ENCODE data around the gene TTC32.

DNA sequence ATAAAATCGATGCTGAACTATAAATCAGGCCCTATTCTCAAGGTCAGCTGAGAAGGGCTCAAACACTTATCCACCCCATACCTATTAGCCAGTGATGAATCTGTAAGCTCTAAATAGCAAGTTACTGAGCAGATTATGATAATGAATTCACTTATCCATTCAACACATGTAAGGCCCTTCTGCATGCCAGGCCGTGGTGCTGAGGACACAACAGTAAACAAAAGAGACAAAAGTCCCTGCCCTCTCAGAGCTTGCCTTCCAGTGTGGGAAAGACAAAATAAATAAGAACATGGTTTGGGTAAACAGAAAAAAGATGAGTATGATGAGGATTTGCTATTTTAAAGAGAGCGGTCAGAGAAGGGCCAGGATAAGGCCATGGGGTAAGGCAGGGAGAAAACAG lies 11.7 kb downstream of the TTC32 start:
- TF ChIP-seq POLR2A (IDR thresholded peaks at IDR 0.05) (no peak), POLR2AphosphoS5 (IDR thresholded peaks at IDR 0.05) (no peak), EP300 (IDR thresholded peaks at IDR 0.05) (no peak)
- TF ChIP-seq, protein P1, sequence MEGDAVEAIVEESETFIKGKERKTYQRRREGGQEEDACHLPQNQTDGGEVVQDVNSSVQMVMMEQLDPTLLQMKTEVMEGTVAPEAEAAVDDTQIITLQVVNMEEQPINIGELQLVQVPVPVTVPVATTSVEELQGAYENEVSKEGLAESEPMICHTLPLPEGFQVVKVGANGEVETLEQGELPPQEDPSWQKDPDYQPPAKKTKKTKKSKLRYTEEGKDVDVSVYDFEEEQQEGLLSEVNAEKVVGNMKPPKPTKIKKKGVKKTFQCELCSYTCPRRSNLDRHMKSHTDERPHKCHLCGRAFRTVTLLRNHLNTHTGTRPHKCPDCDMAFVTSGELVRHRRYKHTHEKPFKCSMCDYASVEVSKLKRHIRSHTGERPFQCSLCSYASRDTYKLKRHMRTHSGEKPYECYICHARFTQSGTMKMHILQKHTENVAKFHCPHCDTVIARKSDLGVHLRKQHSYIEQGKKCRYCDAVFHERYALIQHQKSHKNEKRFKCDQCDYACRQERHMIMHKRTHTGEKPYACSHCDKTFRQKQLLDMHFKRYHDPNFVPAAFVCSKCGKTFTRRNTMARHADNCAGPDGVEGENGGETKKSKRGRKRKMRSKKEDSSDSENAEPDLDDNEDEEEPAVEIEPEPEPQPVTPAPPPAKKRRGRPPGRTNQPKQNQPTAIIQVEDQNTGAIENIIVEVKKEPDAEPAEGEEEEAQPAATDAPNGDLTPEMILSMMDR (IDR thresholded peaks at IDR 0.05) = no peak

Data from suprapubic skin (tissue), 4 donors.